Gastroesophageal sphincter (tissue), 4 donors: ENCODE measurements around the gene INSYN1. TPM values are rescaled to one million over a fixed set of nuclear protein-coding genes. Genes with fewer than 3 reads are reported as not detected.
"Not testable (repeated sequence)": the region's sequence is repeated elsewhere in the genome, so short reads cannot be mapped to it uniquely, and the experiment has no call there.

Source experiments
- ATAC-seq: fragments of 150-250 bp; one replicate; pipeline ENCODE4 v1.9.1; 2016; ENCODE audit warnings: mild to moderate bottlenecking, moderate library complexity
- H3K27ac ChIP-seq, 4 donors: fragments of 200-600 bp; sonication (generic) in 3 of 4; 1 replicate in 3 of 4; 2 replicates in 1 of 4; pipeline ENCODE4 v1.5.1; 2016 to 2019
- H3K27me3 ChIP-seq: fragments of 200-600 bp; sonication (generic); one replicate; pipeline ENCODE4 v1.5.1; 2019
- H3K36me3 ChIP-seq, 2 donors: fragments of 200-600 bp; sonication (generic); one replicate each; pipeline ENCODE4 v1.5.1; 2019; ENCODE audit warnings: control low read depth in 1 of 2
- H3K4me1 ChIP-seq, 3 donors: fragments of 200-600 bp; sonication (generic); 1 replicate in 2 of 3; 2 replicates in 1 of 3; pipeline ENCODE4 v1.5.1; 2016 to 2019; ENCODE audit warnings: control low read depth in 2 of 3
- H3K4me3 ChIP-seq, 2 donors: fragments of 200-600 bp; sonication (generic); one replicate each; pipeline ENCODE4 v1.5.1; 2019; ENCODE audit warnings: mild to moderate bottlenecking in 1 of 2, moderate library complexity in 1 of 2
- H3K9me3 ChIP-seq, 3 donors: fragments of 200-600 bp; sonication (generic); one replicate each; pipeline ENCODE4 v1.5.1; 2017 to 2019; ENCODE audit warnings: control low read depth in 2 of 3
- EP300 ChIP-seq: sonication (generic); formaldehyde crosslinking; IDR thresholded peaks from one replicate; pipeline ENCODE4 v1.6.1; 2017; ENCODE audit warnings: antibody characterized with exemption, mild to moderate bottlenecking
- POLR2A ChIP-seq, 2 donors: fragments of 450-650 bp; IDR thresholded peaks; one replicate each; pipeline ENCODE4 v1.6.1; 2017; ENCODE audit warnings: antibody characterized with exemption in 2 of 2, mild to moderate bottlenecking in 2 of 2, moderate library complexity in 1 of 2
- POLR2AphosphoS5 ChIP-seq: sonication (generic); formaldehyde crosslinking; IDR thresholded peaks from one replicate; pipeline ENCODE4 v1.6.1; 2017; ENCODE audit warnings: antibody characterized with exemption
- WGBS, 2 donors: methylation state at CpG; one replicate each; pipeline ENCODE4 v1.1.5; 2018; ENCODE audit warnings: low coverage in 1 of 2; 5-methylcytosine and 5-hydroxymethylcytosine counted together
- total RNA-seq, 4 donors: library from RNA; depleted of rRNA; stranded (reverse); fragments of >200 nt; gene quantifications; one replicate each; pipeline ENCODE4 v1.1.0, GENCODE V29; 2016
- TF ChIP-seq, protein P1 (sequence below), 4 experiments: fragments of 200-600 bp in 2 of 4; fragments of 450-650 bp in 2 of 4; sonication (generic) in 1 of 4; IDR thresholded peaks; one replicate each; pipeline ENCODE4 v1.5.1; 2017 to 2019; ENCODE audit warnings: antibody characterized with exemption in 4 of 4, mild to moderate bottlenecking in 2 of 4, moderate library complexity in 2 of 4

INSYN1 gene
- total RNA-seq, 4 donors from 2014 or later = 11.4 to 30.2 (median 16.3) TPM

DNA sequence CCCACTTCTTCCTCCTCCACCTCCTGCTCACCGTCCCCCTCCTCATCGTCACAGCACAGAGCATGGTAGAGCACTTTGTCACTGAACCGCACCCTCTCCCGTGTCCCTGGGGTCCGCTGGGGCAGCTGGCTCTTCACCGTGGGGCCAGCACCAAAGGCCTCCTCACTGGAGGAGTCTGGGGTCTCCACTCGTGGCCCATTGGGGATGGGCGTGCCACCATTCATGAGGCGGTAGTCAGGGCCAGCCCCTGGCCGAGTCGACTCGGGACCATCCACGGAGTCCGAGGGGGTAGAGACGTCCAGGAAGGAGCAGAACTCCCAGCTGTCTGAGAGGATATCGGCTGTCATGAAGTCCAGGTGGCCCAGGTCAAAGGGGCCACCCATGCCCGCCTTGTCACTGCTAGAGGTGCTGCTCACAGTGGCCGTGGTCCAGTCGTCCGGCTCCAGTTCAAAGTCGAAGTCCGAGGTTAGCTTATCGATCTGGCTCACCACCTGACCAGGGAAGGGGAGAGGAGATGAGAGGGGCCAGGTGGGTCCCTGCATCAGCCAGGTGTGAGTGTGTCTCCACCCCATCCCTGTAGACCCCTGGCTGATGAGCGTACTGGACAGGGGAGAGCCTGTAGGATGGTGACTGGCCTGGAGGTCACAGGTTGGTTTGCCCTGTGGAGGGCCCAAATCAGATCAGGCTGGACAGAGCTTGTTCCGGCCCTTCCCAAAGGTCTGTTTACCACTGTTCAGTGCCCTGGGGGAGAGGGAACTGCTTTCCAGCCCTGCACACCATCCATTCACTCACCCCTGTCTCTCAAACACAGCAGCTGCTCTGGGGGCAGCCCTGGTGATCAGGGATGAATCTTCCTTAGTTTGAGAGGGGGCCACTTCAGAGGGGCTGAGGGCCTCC is 12.8 kb downstream of the INSYN1 start:
- WGBS, 2 donors = 90% methylated on average over 2 of the region's 25 CpGs; no CpG with 5 or more reads in 1 of the 2 donors
- Histone ChIP-seq H3K27me3 (peaks cover 9% of the 10 kb centered on the region), H3K27ac (no peak overlapping the region), H3K9me3 (no peaks in the 10 kb centered on the region), H3K4me1 (peaks cover 0 to 17% (median 15%) of the 10 kb centered on the region in 3 donors), H3K36me3 (peaks cover 0 to 8% of the 10 kb centered on the region in 2 donors), H3K4me3 (no peak overlapping the region)
- TF ChIP-seq EP300 = no peak
- no peak for TF ChIP-seq POLR2AphosphoS5
- TF ChIP-seq, protein P1, sequence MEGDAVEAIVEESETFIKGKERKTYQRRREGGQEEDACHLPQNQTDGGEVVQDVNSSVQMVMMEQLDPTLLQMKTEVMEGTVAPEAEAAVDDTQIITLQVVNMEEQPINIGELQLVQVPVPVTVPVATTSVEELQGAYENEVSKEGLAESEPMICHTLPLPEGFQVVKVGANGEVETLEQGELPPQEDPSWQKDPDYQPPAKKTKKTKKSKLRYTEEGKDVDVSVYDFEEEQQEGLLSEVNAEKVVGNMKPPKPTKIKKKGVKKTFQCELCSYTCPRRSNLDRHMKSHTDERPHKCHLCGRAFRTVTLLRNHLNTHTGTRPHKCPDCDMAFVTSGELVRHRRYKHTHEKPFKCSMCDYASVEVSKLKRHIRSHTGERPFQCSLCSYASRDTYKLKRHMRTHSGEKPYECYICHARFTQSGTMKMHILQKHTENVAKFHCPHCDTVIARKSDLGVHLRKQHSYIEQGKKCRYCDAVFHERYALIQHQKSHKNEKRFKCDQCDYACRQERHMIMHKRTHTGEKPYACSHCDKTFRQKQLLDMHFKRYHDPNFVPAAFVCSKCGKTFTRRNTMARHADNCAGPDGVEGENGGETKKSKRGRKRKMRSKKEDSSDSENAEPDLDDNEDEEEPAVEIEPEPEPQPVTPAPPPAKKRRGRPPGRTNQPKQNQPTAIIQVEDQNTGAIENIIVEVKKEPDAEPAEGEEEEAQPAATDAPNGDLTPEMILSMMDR (IDR thresholded peaks at IDR 0.05) = no peak
- no peak for TF ChIP-seq POLR2A (IDR thresholded peaks at IDR 0.05)
- ATAC-seq = no peak

DNA sequence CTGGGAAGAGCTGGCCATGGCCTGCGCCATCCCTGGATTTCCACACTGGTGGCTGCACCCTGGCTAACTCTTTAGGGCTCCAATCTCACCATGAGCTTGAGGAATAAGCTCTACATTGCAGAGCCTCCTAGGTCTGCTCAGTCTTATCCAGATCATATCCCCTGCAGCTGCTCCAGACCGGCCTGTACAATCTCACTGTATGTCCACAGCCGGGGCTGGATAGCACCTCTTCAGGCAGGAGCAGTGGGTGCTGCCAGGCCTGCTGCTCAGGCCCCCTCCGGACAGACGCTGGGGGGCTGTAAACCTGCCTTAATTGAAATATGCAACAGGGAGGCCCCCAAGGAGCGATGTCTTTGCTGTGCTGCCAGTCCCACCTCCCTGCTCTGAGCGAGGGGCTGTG is 15.6 kb downstream of the INSYN1 start:
- Histone ChIP-seq H3K4me1 (peaks cover 0 to 10% (median 9%) of the 10 kb centered on the region in 3 donors), H3K9me3 (no peaks in the 10 kb centered on the region), H3K27ac (no peak overlapping the region), H3K36me3 (peaks cover 0 to 8% of the 10 kb centered on the region in 2 donors), H3K27me3 (peaks cover 33% of the 10 kb centered on the region), H3K4me3 (no peak overlapping the region)
- no peak for TF ChIP-seq POLR2AphosphoS5
- TF ChIP-seq EP300 = no peak
- TF ChIP-seq POLR2A (IDR thresholded peaks at IDR 0.05) = no peak
- TF ChIP-seq, protein P1 (IDR thresholded peaks at IDR 0.05) = no peak
- 80% methylated on average over 2 of the region's 7 CpGs; no CpG with 5 or more reads in 1 of the 2 donors for WGBS, 2 donors
- ATAC-seq = no peak

DNA sequence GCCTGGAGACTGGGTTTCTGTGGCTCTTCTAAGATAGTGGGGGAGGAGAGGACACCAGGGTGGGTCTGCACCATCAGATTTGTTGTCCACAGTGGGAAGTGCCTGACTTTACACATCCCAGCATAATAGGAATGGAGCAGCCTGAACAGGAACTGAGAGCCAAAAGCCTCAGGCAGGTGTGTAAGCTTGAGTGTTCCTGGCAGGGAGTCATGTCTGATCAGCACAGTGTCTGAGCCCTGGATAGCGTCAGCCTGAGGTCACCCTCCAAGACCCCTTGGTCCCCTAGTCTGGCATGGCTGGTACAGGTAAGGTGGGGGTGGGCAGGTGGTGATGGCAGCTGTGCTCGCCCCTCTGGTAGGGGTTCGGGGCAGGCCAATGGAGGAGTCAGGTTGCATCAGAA is 20.2 kb downstream of the INSYN1 start:
- no peak for ATAC-seq
- WGBS, 2 donors = 60% methylated on average over 1 of the region's 3 CpGs; no CpG with 5 or more reads in 1 of the 2 donors

DNA sequence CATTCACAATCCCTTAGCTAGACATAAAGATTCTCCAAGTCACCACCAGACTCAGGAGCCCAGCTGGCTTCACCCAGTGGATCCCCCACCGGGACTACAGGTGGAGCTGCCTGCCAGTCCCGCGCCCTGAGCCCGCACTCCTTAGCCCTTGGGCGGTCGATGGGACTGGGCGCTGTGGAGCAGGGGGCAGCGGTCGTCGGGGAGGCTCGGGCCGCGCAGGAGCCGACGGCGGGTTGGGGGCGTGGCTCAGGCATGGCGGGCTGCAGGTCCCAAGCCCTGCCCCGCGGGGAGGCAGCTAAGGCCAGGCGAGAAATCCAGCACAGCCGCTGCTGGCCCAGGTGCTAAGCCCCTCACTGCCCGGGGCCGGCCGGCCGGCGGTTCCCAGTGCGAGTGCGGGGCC is 21.1 kb downstream of the INSYN1 start:
- peaks cover 40% of the 10 kb centered on the region for H3K27me3 ChIP-seq
- not testable (repeated sequence) for H3K36me3 ChIP-seq, H3K4me3 ChIP-seq, ATAC-seq, H3K27ac ChIP-seq, H3K9me3 ChIP-seq, H3K4me1 ChIP-seq
- WGBS, 2 donors = no CpG with 5 or more reads among the region's 29 CpGs

More for the DNA sequence above, 20.2 kb downstream of the INSYN1 start:
- Histone ChIP-seq H3K36me3 (no peaks in the 10 kb centered on the region), H3K27ac (no peak overlapping the region), H3K4me3 (no peak overlapping the region), H3K4me1 (no peaks in the 10 kb centered on the region), H3K27me3 (peaks cover 40% of the 10 kb centered on the region), H3K9me3 (no peaks in the 10 kb centered on the region)
- TF ChIP-seq, protein P1 (IDR thresholded peaks at IDR 0.05) = no peak
- no peak for TF ChIP-seq POLR2A (IDR thresholded peaks at IDR 0.05)
- TF ChIP-seq EP300 = no peak
- no peak for TF ChIP-seq POLR2AphosphoS5

DNA sequence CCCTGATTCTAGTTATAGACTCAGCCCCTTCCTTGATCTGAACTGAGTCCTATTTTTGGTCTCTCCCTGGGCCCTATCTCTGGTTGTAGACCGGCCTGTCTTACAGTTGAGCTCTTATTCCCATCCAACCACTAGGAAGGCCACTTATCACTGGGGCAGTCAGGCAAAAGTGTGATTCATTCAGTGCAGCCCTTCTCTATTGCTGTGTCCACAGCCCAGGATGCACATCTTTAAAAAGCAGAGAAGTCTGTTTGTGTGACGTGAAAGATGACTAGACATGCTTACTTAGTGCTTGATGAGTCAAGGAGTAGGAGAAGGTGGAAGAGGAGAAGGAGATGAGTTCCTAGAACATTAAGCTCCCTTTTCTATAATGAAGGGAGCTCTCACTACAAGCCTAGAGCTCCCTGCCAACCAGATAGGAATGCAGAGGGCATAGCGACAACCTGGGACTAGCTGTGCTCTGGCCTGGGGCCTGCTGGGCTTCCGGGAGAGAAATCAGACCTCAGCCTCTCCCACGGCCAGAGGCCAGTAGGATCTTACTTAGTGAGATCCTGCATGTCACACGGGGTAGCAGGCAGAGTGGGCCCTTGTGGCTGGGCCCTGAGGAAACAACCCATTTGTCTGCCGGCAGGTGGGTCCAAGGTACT is 25.7 kb downstream of the INSYN1 start:
- 77 to 80% methylated on average over 3 to 4 of the region's 7 CpGs for WGBS, 2 donors
- peaks cover 6% of the 10 kb centered on the region for H3K27me3 ChIP-seq
- TF ChIP-seq EP300 = no peak
- TF ChIP-seq, protein P1 (IDR thresholded peaks at IDR 0.05) = no peak
- no peak for TF ChIP-seq POLR2AphosphoS5
- TF ChIP-seq POLR2A (IDR thresholded peaks at IDR 0.05) = no peak
- ATAC-seq = no peak
- H3K4me3 ChIP-seq = no peak overlapping the region
- H3K36me3 ChIP-seq = no peaks in the 10 kb centered on the region
- H3K9me3 ChIP-seq = no peaks in the 10 kb centered on the region
- no peaks in the 10 kb centered on the region for H3K4me1 ChIP-seq
- no peak overlapping the region for H3K27ac ChIP-seq
